Measurements from ENCODE around the gene ELAC2.

The ELAC2 gene

GRCh38 chr17:12947047-12947446, 70.8 kb downstream of the ELAC2 start:
- H4K8ac ChIP-seq (ENCODE audit: low read depth, low read length), result no peak overlapping the region
- no peak overlapping the region for H3K23ac ChIP-seq (ENCODE audit: low read length)
- no peak overlapping the region for H3K27ac ChIP-seq (ENCODE audit: low read depth, low read length)
- no peaks in the 10 kb centered on the region for H3K4me1 ChIP-seq (ENCODE audit: control insufficient read depth, low read depth, low read length)
- H2BK120ac ChIP-seq (ENCODE audit: low read depth, low read length), result no peak overlapping the region
- H2AK5ac ChIP-seq (ENCODE audit: low read length), result no peak overlapping the region
- H2BK15ac ChIP-seq (replicated peaks; ENCODE audit: low read depth), result no peak overlapping the region
- no peaks in the 10 kb centered on the region for H3K36me3 ChIP-seq (ENCODE audit: control insufficient read depth, insufficient read depth, low read length)
- H3K4me3 ChIP-seq (ENCODE audit: low read length), result no peak overlapping the region
- H3K79me2 ChIP-seq (ENCODE audit: control insufficient read depth, insufficient read depth, low read length), result no peaks in the 10 kb centered on the region
- H4K5ac ChIP-seq (ENCODE audit: low read length), result no peak overlapping the region
- no peak overlapping the region for H3K18ac ChIP-seq (ENCODE audit: low read length)
- H3K4me2 ChIP-seq (ENCODE audit: low read length), result no peak overlapping the region
- no peak overlapping the region for H2BK5ac ChIP-seq (ENCODE audit: low read length)
- H3K27me3 ChIP-seq (ENCODE audit: insufficient read depth, low read length, poor library complexity), result no peaks in the 10 kb centered on the region
- H3K4ac ChIP-seq (ENCODE audit: low read depth, low read length), result no peak overlapping the region
- no CpG with 5 or more reads among the region's 4 CpGs for WGBS (ENCODE audit: extremely low coverage, insufficient coverage, low lambda C conversion rate)
- no peaks in the 10 kb centered on the region for H3K79me1 ChIP-seq (ENCODE audit: low read length)
- H3K9ac ChIP-seq (ENCODE audit: low read length), result no peak overlapping the region
- DNase-seq, result no peak
- H3K56ac ChIP-seq (ENCODE audit: low read length), result no peak overlapping the region

Data from mesendoderm (in vitro differentiated cells).